ENCODE measurements around the gene UBTF.
A peak's percentile ranks its signal among the peaks of the same experiment; 100 is the strongest.

Gene UBTF

DNA sequence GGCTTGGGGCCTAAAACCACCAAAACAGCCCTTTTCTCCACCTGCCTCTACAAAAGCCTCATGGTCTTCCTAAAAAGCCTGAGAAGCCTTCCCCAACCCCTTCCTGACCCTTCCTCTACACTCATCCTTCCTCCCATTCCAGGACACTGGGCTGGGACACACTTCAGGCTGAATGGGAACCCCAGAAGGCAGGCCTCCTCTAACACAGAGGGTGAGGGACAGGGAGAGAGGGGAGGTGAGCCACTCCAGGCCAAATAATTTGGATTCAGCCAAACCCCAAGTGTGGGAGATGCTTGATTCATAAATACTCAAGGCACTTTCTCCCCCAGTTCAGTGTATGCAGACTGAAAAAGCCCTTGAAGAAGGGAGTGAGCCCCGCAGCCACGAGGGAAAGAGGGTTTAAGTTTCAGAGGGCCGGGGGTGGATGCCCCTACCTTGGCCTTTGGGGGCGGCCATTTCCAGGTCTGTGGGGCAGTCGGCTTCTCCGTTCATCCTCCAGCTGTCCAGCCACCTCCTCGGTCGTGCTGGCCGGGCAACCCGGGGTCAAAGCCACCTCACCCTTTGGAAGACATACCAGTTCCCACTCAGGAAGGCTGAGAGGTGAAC lies 1.6 kb downstream of the UBTF start:
- Histone ChIP-seq H3K9me3 (ENCODE audit: low read length) (no peaks in the 10 kb centered on the region), H3K4me2 (ENCODE audit: low read length) (peak overlapping the region; percentile 97), H3F3A (ENCODE audit: insufficient read depth, low read length) (no peaks in the 10 kb centered on the region), H3K9ac (ENCODE audit: low read length) (peak overlapping the region; percentile 99), H4K20me1 (ENCODE audit: insufficient read depth, low read length) (no peaks in the 10 kb centered on the region), H3K79me2 (ENCODE audit: insufficient read depth, low read length) (peaks cover 19% of the 10 kb centered on the region), H3K9me2 (ENCODE audit: low read depth, low read length) (no peaks in the 10 kb centered on the region), H3K4me3 (ENCODE audit: low read depth, low read length, poor library complexity, severe bottlenecking) (peak overlapping the region; percentile 86), H2AFZ (ENCODE audit: low read length) (no peak overlapping the region), H3K27me3 (ENCODE audit: insufficient read depth, low read length) (no peaks in the 10 kb centered on the region), H3K27ac (ENCODE audit: low read depth, low read length, poor library complexity, severe bottlenecking) (peak overlapping the region; percentile 93), H3K36me3 (ENCODE audit: insufficient read depth, low read length) (peaks cover 51% of the 10 kb centered on the region), H3K4me1 (ENCODE audit: insufficient read depth, low read length, severe bottlenecking) (peaks cover 43% of the 10 kb centered on the region)
- TF ChIP-seq EZH2 (IDR thresholded peaks at IDR 0.05; ENCODE audit: borderline replicate concordance, low read length) (no peak), CTCF (IDR thresholded peaks at IDR 0.05; ENCODE audit: low read length) (no peak)

GRCh38 chr17:44216694-44217093 lies 2.8 kb downstream of the UBTF start:
- H3K27me3 ChIP-seq (ENCODE audit: insufficient read depth, low read length): no peaks in the 10 kb centered on the region
- H3K4me3 ChIP-seq (ENCODE audit: low read depth, low read length, poor library complexity, severe bottlenecking): peak overlapping the region; percentile 86
- peaks cover 19% of the 10 kb centered on the region for H3K79me2 ChIP-seq (ENCODE audit: insufficient read depth, low read length)
- TF ChIP-seq EZH2 (IDR thresholded peaks at IDR 0.05; ENCODE audit: borderline replicate concordance, low read length) (no peak), CTCF (IDR thresholded peaks at IDR 0.05; ENCODE audit: low read length) (no peak)
- H3K27ac ChIP-seq (ENCODE audit: low read depth, low read length, poor library complexity, severe bottlenecking): peak overlapping the region; percentile 93
- H3K36me3 ChIP-seq (ENCODE audit: insufficient read depth, low read length): peaks cover 53% of the 10 kb centered on the region
- H3K4me2 ChIP-seq (ENCODE audit: low read length): peak overlapping the region; percentile 97
- no peaks in the 10 kb centered on the region for H3F3A ChIP-seq (ENCODE audit: insufficient read depth, low read length)
- H3K9me3 ChIP-seq (ENCODE audit: low read length): no peaks in the 10 kb centered on the region
- peak overlapping the region; percentile 99 for H3K9ac ChIP-seq (ENCODE audit: low read length)
- H3K9me2 ChIP-seq (ENCODE audit: low read depth, low read length): no peaks in the 10 kb centered on the region
- peaks cover 48% of the 10 kb centered on the region for H3K4me1 ChIP-seq (ENCODE audit: insufficient read depth, low read length, severe bottlenecking)
- no peak overlapping the region for H2AFZ ChIP-seq (ENCODE audit: low read length)
- no peaks in the 10 kb centered on the region for H4K20me1 ChIP-seq (ENCODE audit: insufficient read depth, low read length)

DNA sequence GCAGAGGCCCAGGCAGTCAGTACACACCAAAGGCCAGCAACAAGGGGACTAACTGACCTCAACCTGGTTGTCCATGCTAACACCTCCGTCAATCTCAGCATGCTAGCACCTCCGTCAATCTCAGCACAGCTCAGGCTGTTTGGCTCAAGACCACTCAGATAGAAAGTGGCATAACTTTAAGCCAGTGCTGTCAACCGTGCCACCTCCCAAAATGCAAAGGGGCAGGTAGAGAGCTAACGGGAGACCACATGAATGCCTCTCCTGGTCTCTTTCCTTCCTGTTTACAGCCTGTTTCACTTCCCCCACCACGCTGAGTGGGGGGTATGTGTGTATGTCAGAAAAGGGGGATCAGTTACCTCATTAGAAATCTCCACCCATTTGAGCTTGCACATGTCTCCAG lies 3.3 kb downstream of the UBTF start:
- H3K9ac ChIP-seq (ENCODE audit: low read length): peak overlapping the region; percentile 99
- H3K4me3 ChIP-seq (ENCODE audit: low read depth, low read length, poor library complexity, severe bottlenecking): peak overlapping the region; percentile 86
- no peaks in the 10 kb centered on the region for H3K9me2 ChIP-seq (ENCODE audit: low read depth, low read length)
- H3K4me1 ChIP-seq (ENCODE audit: insufficient read depth, low read length, severe bottlenecking): peaks cover 48% of the 10 kb centered on the region
- H2AFZ ChIP-seq (ENCODE audit: low read length): no peak overlapping the region
- H3K27me3 ChIP-seq (ENCODE audit: insufficient read depth, low read length): no peaks in the 10 kb centered on the region
- no peaks in the 10 kb centered on the region for H3F3A ChIP-seq (ENCODE audit: insufficient read depth, low read length)
- peaks cover 19% of the 10 kb centered on the region for H3K79me2 ChIP-seq (ENCODE audit: insufficient read depth, low read length)
- no peaks in the 10 kb centered on the region for H4K20me1 ChIP-seq (ENCODE audit: insufficient read depth, low read length)
- H3K9me3 ChIP-seq (ENCODE audit: low read length): no peaks in the 10 kb centered on the region
- H3K36me3 ChIP-seq (ENCODE audit: insufficient read depth, low read length): peaks cover 58% of the 10 kb centered on the region
- H3K4me2 ChIP-seq (ENCODE audit: low read length): peak overlapping the region; percentile 97
- TF ChIP-seq EZH2 (IDR thresholded peaks at IDR 0.05; ENCODE audit: borderline replicate concordance, low read length) (no peak), CTCF (IDR thresholded peaks at IDR 0.05; ENCODE audit: low read length) (no peak)
- H3K27ac ChIP-seq (ENCODE audit: low read depth, low read length, poor library complexity, severe bottlenecking): peak overlapping the region; percentile 93
